Heart left ventricle (tissue), 16 donors: ENCODE results near the gene GLI2. TPM values are rescaled to one million over a fixed set of nuclear protein-coding genes. Genes with fewer than 3 reads are reported as not detected.

Experiments used
- ATAC-seq, 4 donors: fragments of 200-7000 bp; cut with Tn5 transposase; one replicate each; pipeline ENCODE4 v1.9.1; 2020 to 2022; ENCODE audit warnings: moderate library complexity in 4 of 4, mild to moderate bottlenecking in 3 of 4, moderate number of reproducible peaks in 1 of 4
- DNase-seq, 5 donors: peaks; one replicate each; pipeline ENCODE4 v3.0.0-alpha.2; 2020
- H3K27ac ChIP-seq, 12 donors: fragments of 200-600 bp; sonication (generic) in 4 of 12; one replicate each; pipeline versions ENCODE4 v1.5.0 to v1.8.0; 2016 to 2022; ENCODE audit warnings: mild to moderate bottlenecking in 2 of 12
- H3K27me3 ChIP-seq, 9 donors: fragments of 200-600 bp; sonication (generic) in 2 of 9; one replicate each; pipeline versions ENCODE4 v1.5.1 to v1.8.0; 2016 to 2022; ENCODE audit warnings: mild to moderate bottlenecking in 3 of 9
- H3K36me3 ChIP-seq, 9 donors: fragments of 200-600 bp; sonication (generic) in 2 of 9; one replicate each; pipeline versions ENCODE4 v1.5.0 to v1.8.0; 2018 to 2022; ENCODE audit warnings: mild to moderate bottlenecking in 2 of 9
- H3K4me1 ChIP-seq, 12 donors: fragments of 200-600 bp; sonication (generic) in 4 of 12; one replicate each; pipeline versions ENCODE4 v1.5.0 to v1.8.0; 2016 to 2022; ENCODE audit warnings: mild to moderate bottlenecking in 3 of 12
- H3K4me3 ChIP-seq, 12 donors: fragments of 200-600 bp; sonication (generic) in 4 of 12; one replicate each; pipeline versions ENCODE4 v1.5.0 to v1.8.0; 2017 to 2022; ENCODE audit warnings: mild to moderate bottlenecking in 9 of 12, moderate library complexity in 4 of 12
- H3K9me3 ChIP-seq, 12 donors: fragments of 200-600 bp; sonication (generic) in 4 of 12; one replicate each; pipeline versions ENCODE4 v1.5.0 to v1.8.0; 2016 to 2022; ENCODE audit warnings: mild to moderate bottlenecking in 1 of 12
- POLR2A ChIP-seq, 2 donors: fragments of 450-650 bp; IDR thresholded peaks; one replicate each; pipeline ENCODE4 v1.6.1; 2017; ENCODE audit warnings: antibody characterized with exemption in 2 of 2, mild to moderate bottlenecking in 2 of 2, moderate library complexity in 2 of 2
- WGBS, 4 donors: extraction: QIAGEN DNeasy Blood & Tissue Kit in 2 of 4; methylation state at CpG; one replicate each; pipeline versions ENCODE4 v1.1.5 to v1.1.7; 2013 to 2018; 5-methylcytosine and 5-hydroxymethylcytosine counted together
- intact Hi-C, 10 donors: fragments of 100-400 bp; cut with DNase I; formaldehyde crosslinking; loops; one replicate each; pipeline versions ENCODE4 v1.11.1 to v1.14.2; 2022
- long read RNA-seq, 3 donors: library from polyadenylated mRNA; unstranded; transcript quantifications; one replicate each; pipeline ENCODE4 v2.0.0, GENCODE V29; 2020 to 2021
- polyA plus RNA-seq, 2 donors: library from polyadenylated mRNA; stranded (reverse); fragments of 200-250 nt; gene quantifications; one replicate each; pipeline ENCODE4 v1.2.3, GENCODE V29; 2013
- total RNA-seq, 9 donors: library from RNA; depleted of rRNA in 2 of 9; stranded (reverse); fragments of >200 nt in 2 of 9; fragmentation: NEBNext Ultra II Directional in 3 of 9; extraction: Animal tissue kit (Norgen Biotek cat#: 25700) in 3 of 9; gene quantifications; one replicate each; pipeline versions ENCODE4 v1.1.0 to v1.2.4, GENCODE V29; 2016 to 2023
- TF ChIP-seq, protein P1 (sequence below), 12 donors: fragments of 200-600 bp; sonication (generic) in 4 of 12; IDR thresholded peaks; one replicate each; pipeline versions ENCODE4 v1.5.0 to v1.8.0; 2018 to 2022; ENCODE audit warnings: antibody characterized with exemption in 12 of 12, mild to moderate bottlenecking in 5 of 12
- donor health status: ischemic (EF 13 %, LVEDD 7.1; RV severe dilation, severe dysfunction).
- donor health status: healthy with polysubstance abuse.
- donor health status: DM: no; HTN: yes; CAD: no.
- donor health status: DM: no; HTN: no; CAD: no.
- donor health status: ischemic (EF 25% LVEDD 6.9; RV normal size, moderate dysfunction).
- donor health status: ischemic (EF 25% LVEDD 5.7; RV mildly dilated, moderate dysfunction).
- donor health status: healthy.
- donor health status: DM: yes; HTN: yes; CAD: no.
- donor health status: ischemic (EF 35%, LVEDD 5.7; RV mildly dilated, moderate dysfunction).
- donor health status: nonischemic (EF 11% LVEDD 7.7; RV severe dilation, severe dysfunction).
- donor health status: DM: yes; HTN: yes; CAD: no.
- donor health status: PGD.
- donor health status: ischemic (EF 29% LVEDD 5.4; RV normal size, mild dysfunction).
- donor health status: nonischemic (EF 23%, LVEDD 6.1; RV moderate dilation, normal function).

The GLI2 gene
- total RNA-seq (1 to 10 TPM in 5 of 9 donors, under 1 TPM in 4; 0.67 to 4.1 (median 1.0) TPM), polyA plus RNA-seq (1 to 10 TPM in 1 of 2 donors, under 1 TPM in 1; 0.30 to 1.4 TPM)
- long read RNA-seq, donor 1, result 0 reads
- long read RNA-seq, donor 2, result 0 reads
- long read RNA-seq, donor 3, partial matches to known transcripts, result 0 of 1 reads
- long read RNA-seq, donor 3, other reads (novel, unspliced or antisense), result 1 of 1 reads

DNA sequence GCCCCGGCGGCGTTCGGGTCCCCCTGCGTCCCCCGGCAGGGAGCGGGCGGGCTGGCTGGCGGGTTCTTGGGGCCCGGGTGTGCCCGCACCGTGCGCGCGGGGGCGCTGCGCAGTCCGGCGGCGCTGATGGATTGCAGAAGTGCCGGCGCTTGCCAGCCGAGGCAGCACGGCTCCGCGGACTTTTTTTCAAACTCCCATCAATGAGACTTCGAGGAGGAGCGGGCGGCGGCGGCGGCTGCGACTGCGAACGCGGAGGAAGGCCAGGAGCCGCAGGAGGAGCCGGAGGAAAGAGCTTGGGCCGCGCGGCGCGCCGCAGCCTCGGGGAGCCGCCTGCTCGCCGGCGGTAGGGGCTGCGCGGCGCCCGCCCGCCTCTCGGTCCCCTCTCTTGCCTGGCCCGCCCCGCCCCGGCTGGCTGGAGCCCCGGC, at the start of gene GLI2:
TSS of gene GLI2 (plus strand) at position 123 of the 425 bp plus-strand sequence. CDS start 61,453 bp downstream, outside the sequence.
- Histone ChIP-seq H3K27me3 (peaks cover 11 to 76% (median 37%) of the 10 kb centered on the region in 9 donors), H3K4me1 (peaks cover 0 to 31% (median 5%) of the 10 kb centered on the region in 12 donors), H3K9me3 (no peaks in the 10 kb centered on the region), H3K27ac (peak within 1 kb of the TSS in 10 of 12 donors; percentile 65 to 87 (median 72)), H3K36me3 (no peaks in the 10 kb centered on the region), H3K4me3 (peak within 1 kb of the TSS; percentile 24 to 71 (median 52))
- 0 to 1% (median 1%) methylated on average over 28 to 59 of the region's 59 CpGs; no CpG with 5 or more reads in 1 of the 4 donors for WGBS, 4 donors
- intact Hi-C loops, result loop anchor here in 3 of 10 donors (2.0 to 10.0 kb wide), 6 partner anchors 129 to 339 kb away; no protein-coding TSS in a partner anchor
- DNase-seq (peak; percentile 63 to 85 (median 74)), ATAC-seq (peak; percentile 43 to 87 (median 78))
- no peak for TF ChIP-seq POLR2A (IDR thresholded peaks at IDR 0.05)
- TF ChIP-seq, protein P1, sequence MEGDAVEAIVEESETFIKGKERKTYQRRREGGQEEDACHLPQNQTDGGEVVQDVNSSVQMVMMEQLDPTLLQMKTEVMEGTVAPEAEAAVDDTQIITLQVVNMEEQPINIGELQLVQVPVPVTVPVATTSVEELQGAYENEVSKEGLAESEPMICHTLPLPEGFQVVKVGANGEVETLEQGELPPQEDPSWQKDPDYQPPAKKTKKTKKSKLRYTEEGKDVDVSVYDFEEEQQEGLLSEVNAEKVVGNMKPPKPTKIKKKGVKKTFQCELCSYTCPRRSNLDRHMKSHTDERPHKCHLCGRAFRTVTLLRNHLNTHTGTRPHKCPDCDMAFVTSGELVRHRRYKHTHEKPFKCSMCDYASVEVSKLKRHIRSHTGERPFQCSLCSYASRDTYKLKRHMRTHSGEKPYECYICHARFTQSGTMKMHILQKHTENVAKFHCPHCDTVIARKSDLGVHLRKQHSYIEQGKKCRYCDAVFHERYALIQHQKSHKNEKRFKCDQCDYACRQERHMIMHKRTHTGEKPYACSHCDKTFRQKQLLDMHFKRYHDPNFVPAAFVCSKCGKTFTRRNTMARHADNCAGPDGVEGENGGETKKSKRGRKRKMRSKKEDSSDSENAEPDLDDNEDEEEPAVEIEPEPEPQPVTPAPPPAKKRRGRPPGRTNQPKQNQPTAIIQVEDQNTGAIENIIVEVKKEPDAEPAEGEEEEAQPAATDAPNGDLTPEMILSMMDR (IDR thresholded peaks at IDR 0.05), result peak; percentile 39 to 92 (median 70)

DNA sequence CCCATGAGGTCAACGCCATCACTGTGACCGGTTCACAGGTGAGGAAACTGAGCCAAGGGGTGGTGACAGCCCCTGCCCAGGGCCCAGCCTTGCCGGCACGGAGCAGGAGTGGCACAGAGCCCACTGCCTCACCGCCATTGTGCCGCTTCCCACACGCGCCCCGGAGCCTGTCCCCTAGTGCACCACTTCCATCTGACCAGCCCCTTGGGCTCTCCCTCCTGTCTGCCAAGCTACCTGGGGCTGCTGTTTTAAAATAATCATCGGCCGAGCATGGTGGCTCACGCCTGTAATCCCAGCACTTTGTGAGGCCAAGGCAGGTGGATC, 49.7 kb upstream of the GLI2 start:
- H3K9me3 ChIP-seq, result no peaks in the 10 kb centered on the region
- H3K4me3 ChIP-seq, result no peak overlapping the region
- DNase-seq (no peak), ATAC-seq (no peak)
- H3K4me1 ChIP-seq, result no peaks in the 10 kb centered on the region
- 83 to 88% (median 87%) methylated on average over 11 to 12 of the region's 12 CpGs for WGBS, 4 donors
- no peak overlapping the region for H3K27ac ChIP-seq
- no peaks in the 10 kb centered on the region for H3K36me3 ChIP-seq
- peaks cover 0 to 14% (median 0%) of the 10 kb centered on the region in 9 donors for H3K27me3 ChIP-seq
- TF ChIP-seq, protein P1 (IDR thresholded peaks at IDR 0.05), result no peak
- no peak for TF ChIP-seq POLR2A (IDR thresholded peaks at IDR 0.05)
- intact Hi-C loops, result loop anchor here in 2 of 10 donors (10.0 kb wide), 2 partner anchors 511 to 571 kb away; no protein-coding TSS in a partner anchor

- WGBS, 4 donors, result 82 to 87% (median 85%) methylated on average over 16 of the region's 16 CpGs
- no peaks in the 10 kb centered on the region for H3K4me1 ChIP-seq
- peaks cover 0 to 15% (median 0%) of the 10 kb centered on the region in 9 donors for H3K27me3 ChIP-seq
- no peaks in the 10 kb centered on the region for H3K9me3 ChIP-seq
- intact Hi-C loops, result loop anchor here in 2 of 10 donors (10.0 kb wide), 2 partner anchors 512 to 572 kb away; no protein-coding TSS in a partner anchor
- TF ChIP-seq, protein P1 (IDR thresholded peaks at IDR 0.05), result peak in 4 of 12 donors; percentile 11 to 44 (median 18)
- no peak for TF ChIP-seq POLR2A (IDR thresholded peaks at IDR 0.05)
- no peaks in the 10 kb centered on the region for H3K36me3 ChIP-seq
- H3K27ac ChIP-seq, result no peak overlapping the region
- ATAC-seq (no peak), DNase-seq (no peak)
- no peak overlapping the region for H3K4me3 ChIP-seq
These were observed 49.0 kb upstream of the GLI2 start for GRCh38 chr2:120686511-120687168.

- WGBS, 4 donors, result 39 to 88% (median 76%) methylated on average over 2 of the region's 2 CpGs
- ATAC-seq, result no peak
- Histone ChIP-seq H3K4me3 (no peak overlapping the region), H3K27me3 (peaks cover 0 to 20% (median 0%) of the 10 kb centered on the region in 9 donors), H3K4me1 (no peaks in the 10 kb centered on the region), H3K27ac (no peak overlapping the region), H3K36me3 (no peaks in the 10 kb centered on the region), H3K9me3 (no peaks in the 10 kb centered on the region)
- no peak for DNase-seq
- TF ChIP-seq POLR2A (IDR thresholded peaks at IDR 0.05), result no peak
- TF ChIP-seq, protein P1 (IDR thresholded peaks at IDR 0.05), result no peak
- intact Hi-C loops, result loop anchor here in 2 of 10 donors (10.0 kb wide), 2 partner anchors 512 to 572 kb away; no protein-coding TSS in a partner anchor
These were observed 48.5 kb upstream of the GLI2 start for GRCh38 chr2:120687210-120687609.
